PFSK-1 (cell line): ENCODE results near the gene RUNX1.

Experiments
- POLR2AphosphoS5 ChIP-seq: IDR thresholded peaks from 2 replicates; pipeline ENCODE4 v1.6.1; 2012; ENCODE audit warnings: low read depth, mild to moderate bottlenecking, control low read depth, low read length, moderate library complexity
- SIN3A ChIP-seq: IDR thresholded peaks from 2 replicates; pipeline ENCODE4 v1.6.1; 2012; ENCODE audit warnings: mild to moderate bottlenecking, low read length, moderate library complexity, borderline replicate concordance; ENCODE audit not compliant: insufficient read depth
- TAF1 ChIP-seq: IDR thresholded peaks from 2 replicates; pipeline ENCODE4 v1.6.1; 2012; ENCODE audit warnings: low read length, control low read depth, borderline replicate concordance; ENCODE audit not compliant: insufficient read depth
- TF ChIP-seq, protein P1 (sequence below), 2 experiments: IDR thresholded peaks; 2 replicates each; pipeline versions ENCODE4 v1.6.1 to v1.8.0; 2011 to 2012; ENCODE audit warnings: low read depth in 2 of 2, low read length in 2 of 2, control low read depth in 1 of 2, inconsistent platforms in 1 of 2, mild to moderate bottlenecking in 1 of 2, moderate library complexity in 1 of 2; ENCODE audit not compliant: insufficient read depth in 1 of 2

DNA sequence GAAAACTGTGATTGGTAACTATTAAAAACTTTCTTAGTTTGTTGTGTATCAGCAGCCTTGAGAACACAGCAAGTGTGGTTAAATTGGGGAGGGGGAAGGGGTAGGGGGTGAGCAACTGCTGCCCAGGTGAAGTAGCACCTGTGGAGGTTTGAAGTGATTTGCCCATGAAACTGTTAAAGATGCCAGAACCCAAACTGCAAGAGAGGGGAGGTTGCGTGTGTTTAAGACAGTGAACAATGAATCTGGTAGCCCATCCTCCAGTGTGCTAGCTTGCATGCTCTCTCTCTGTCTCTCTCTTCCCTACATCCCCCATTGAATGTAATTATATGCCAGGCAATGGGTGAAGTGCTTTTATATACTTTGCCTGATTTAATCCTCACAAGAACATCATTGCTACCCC lies 154.7 kb downstream of the RUNX1 start:
- no peak for TF ChIP-seq POLR2AphosphoS5
- no peak for TF ChIP-seq TAF1
- TF ChIP-seq SIN3A = no peak
- TF ChIP-seq, protein P1, sequence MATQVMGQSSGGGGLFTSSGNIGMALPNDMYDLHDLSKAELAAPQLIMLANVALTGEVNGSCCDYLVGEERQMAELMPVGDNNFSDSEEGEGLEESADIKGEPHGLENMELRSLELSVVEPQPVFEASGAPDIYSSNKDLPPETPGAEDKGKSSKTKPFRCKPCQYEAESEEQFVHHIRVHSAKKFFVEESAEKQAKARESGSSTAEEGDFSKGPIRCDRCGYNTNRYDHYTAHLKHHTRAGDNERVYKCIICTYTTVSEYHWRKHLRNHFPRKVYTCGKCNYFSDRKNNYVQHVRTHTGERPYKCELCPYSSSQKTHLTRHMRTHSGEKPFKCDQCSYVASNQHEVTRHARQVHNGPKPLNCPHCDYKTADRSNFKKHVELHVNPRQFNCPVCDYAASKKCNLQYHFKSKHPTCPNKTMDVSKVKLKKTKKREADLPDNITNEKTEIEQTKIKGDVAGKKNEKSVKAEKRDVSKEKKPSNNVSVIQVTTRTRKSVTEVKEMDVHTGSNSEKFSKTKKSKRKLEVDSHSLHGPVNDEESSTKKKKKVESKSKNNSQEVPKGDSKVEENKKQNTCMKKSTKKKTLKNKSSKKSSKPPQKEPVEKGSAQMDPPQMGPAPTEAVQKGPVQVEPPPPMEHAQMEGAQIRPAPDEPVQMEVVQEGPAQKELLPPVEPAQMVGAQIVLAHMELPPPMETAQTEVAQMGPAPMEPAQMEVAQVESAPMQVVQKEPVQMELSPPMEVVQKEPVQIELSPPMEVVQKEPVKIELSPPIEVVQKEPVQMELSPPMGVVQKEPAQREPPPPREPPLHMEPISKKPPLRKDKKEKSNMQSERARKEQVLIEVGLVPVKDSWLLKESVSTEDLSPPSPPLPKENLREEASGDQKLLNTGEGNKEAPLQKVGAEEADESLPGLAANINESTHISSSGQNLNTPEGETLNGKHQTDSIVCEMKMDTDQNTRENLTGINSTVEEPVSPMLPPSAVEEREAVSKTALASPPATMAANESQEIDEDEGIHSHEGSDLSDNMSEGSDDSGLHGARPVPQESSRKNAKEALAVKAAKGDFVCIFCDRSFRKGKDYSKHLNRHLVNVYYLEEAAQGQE (IDR thresholded peaks at IDR 0.05; ENCODE audit: insufficient read depth in 1 of 2, low read depth in 2 of 2, low read length in 2 of 2) = no peak
